Fibroblast of pulmonary artery (primary cell): ENCODE measurements around the gene ZNF625.

ENCODE experiments used
- DNase-seq: peaks from one replicate; pipeline ENCODE4 v3.0.0-alpha.2; 2010; ENCODE audit warnings: low read depth
- H3K4me3 ChIP-seq: replicated peaks from 2 replicates; pipeline ENCODE4 v1.5.1; 2011; ENCODE audit warnings: low read depth, mild to moderate bottlenecking, control low read depth, low read length, moderate library complexity
- TF ChIP-seq, protein P1 (sequence below): IDR thresholded peaks from 2 replicates; pipeline ENCODE4 v1.5.1; 2011; ENCODE audit warnings: mild to moderate bottlenecking, control low read depth, low read length, inconsistent platforms; ENCODE audit errors: missing control alignments

Gene ZNF625

DNA sequence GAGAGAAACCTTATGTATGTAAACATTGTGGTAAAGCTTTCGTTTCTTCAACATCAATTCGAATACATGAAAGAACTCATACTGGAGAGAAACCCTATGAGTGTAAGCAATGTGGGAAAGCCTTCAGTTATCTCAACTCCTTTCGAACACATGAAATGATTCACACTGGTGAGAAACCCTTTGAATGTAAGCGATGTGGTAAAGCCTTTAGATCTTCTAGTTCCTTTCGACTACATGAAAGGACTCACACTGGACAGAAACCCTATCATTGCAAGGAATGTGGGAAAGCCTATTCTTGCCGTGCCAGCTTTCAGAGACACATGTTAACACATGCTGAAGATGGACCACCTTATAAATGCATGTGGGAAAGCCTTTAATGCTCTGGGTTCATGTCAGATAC lies 31.1 kb upstream of the ZNF625 start:
- TF ChIP-seq, protein P1, sequence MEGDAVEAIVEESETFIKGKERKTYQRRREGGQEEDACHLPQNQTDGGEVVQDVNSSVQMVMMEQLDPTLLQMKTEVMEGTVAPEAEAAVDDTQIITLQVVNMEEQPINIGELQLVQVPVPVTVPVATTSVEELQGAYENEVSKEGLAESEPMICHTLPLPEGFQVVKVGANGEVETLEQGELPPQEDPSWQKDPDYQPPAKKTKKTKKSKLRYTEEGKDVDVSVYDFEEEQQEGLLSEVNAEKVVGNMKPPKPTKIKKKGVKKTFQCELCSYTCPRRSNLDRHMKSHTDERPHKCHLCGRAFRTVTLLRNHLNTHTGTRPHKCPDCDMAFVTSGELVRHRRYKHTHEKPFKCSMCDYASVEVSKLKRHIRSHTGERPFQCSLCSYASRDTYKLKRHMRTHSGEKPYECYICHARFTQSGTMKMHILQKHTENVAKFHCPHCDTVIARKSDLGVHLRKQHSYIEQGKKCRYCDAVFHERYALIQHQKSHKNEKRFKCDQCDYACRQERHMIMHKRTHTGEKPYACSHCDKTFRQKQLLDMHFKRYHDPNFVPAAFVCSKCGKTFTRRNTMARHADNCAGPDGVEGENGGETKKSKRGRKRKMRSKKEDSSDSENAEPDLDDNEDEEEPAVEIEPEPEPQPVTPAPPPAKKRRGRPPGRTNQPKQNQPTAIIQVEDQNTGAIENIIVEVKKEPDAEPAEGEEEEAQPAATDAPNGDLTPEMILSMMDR, result no peak
- H3K4me3 ChIP-seq, result no peak overlapping the region
- no peak for DNase-seq

DNA sequence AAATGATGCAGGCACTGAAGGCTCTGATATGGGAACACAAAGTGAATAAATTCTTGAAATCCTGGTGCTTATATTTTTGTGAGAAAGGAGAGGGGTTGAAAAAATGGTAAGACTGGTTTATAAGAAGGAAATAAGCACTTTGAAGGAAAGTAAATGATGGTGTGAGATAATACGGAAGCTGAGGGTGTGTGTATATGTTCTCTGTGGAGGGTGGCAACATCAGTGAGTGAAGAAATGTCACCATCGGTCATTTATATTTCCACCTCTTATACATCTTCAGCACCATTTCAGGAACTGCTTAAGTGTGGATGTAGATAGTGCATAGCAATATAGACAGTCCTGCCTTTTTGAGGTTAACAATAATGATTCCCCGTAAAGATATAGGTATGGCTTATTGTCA lies 23.8 kb upstream of the ZNF625 start:
- TF ChIP-seq, protein P1, result no peak
- DNase-seq, result no peak
- H3K4me3 ChIP-seq, result no peak overlapping the region

DNA sequence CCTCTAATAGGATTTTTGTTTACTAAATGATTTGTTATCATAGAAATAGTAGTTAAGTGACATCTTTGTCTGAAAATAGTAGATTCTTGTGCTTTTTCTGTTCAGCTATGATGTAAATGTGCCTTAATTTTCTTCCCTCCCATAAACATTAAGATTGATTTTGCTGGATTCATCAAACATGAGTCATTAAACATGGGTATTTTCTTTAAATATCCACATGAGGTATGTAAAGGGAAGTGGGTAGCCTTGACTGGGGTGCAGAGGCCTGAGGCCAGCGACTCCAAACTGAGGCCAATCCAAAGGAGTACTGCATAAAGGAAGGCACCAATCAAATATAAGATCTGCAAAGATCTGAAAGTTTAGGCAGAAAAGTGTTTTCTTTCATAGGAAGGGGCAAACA lies 10.1 kb upstream of the ZNF625 start:
- TF ChIP-seq, protein P1, result no peak
- no peak overlapping the region for H3K4me3 ChIP-seq
- DNase-seq, result no peak

DNA sequence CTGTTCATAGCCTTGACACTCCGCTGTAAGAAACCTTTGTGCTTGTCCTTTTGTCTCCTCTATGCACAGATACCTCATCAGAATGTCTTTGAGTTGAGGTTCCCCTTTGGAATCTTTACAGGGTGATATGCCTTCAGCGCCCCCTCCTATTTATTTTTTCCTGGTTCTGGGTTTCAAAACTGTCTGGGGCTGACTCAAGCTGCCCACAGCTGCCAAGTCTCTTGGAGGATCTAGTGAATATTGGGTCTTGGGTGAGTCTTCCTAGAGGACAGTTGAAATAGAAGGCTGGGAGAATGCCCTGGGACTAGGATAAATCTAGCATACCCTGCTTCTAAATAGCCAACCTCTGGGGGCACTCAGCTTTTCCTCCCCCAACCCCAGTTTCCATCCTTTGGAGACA lies 7.3 kb upstream of the ZNF625 start:
- TF ChIP-seq, protein P1, result no peak
- peak; percentile 27 for DNase-seq

DNA sequence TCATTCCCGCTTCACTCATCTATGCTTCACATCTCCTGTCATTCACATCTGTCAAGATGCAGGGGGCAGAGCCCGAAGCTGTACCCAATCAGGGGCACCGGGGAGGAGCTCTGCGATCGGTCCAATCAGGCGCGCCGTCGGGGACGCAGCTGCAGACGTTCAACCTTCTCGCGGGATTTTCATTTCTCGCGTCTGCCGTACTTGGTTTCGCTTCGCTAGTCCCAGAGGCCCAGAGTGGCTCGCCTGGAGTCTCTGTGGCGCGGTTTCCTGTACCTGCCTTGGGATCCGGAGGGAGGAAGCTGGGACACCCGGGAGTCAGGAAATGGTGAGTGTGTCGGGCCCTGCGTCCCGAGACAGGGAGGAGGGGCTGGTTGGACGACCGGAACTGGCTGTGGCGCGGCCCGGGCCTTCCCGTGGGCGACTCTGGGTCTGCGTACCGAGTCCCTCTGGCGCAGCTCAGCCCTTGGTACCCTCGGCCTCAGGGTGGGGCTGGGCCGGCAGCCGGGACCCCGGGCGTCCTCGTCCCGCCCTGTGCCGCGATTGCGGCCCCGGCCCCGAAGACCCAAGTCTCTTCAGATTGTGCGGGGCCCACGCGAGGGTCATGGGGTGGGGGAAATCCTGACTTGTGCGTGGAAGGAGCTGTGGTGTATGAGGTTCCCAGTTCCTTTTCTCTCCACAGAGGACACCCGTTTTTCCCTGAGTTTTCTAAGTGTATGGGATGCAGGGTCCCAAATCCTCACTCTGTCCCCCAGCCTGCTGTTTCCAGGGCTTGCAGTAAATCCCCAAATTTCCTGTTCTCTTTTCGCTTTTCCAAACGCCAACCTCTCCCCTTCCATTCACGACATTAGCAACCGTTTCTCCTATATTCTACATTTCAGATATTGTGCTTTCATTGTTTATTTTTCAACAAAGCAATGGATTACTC lies 6.6 kb upstream of the ZNF625 start, which contains the start of gene ZNF136:
TSS of gene ZNF136 (plus strand) at position 215 of the 925 bp plus-strand sequence. CDS start at position 323, 108 bp downstream.
- TF ChIP-seq, protein P1, result no peak
- H3K4me3 ChIP-seq, result peak within 1 kb of the TSS; percentile 87
- peak; percentile 97 for DNase-seq

More for the DNA sequence above, 7.3 kb upstream of the ZNF625 start:
- H3K4me3 ChIP-seq, result peak overlapping the region; percentile 87

DNA sequence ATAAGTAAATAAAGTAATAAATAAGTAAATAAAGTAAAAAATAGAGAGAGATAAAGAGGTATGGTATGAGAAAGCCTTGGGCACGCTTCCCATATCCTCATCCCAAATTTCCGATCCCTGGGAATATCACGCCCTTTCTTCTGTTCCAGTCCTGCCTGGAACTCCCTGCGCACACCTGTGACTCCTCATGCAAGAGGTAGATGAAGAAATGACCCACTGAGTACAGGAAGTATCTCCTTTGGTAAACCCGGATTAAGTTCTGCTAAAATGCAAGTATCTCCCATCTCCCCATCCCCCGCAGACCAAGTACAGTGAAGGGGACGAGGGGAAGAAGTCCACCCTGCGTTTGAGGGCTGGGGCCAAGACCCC lies 6.0 kb upstream of the ZNF625 start:
- no peak for DNase-seq
- peak overlapping the region; percentile 87 for H3K4me3 ChIP-seq
- TF ChIP-seq, protein P1, result no peak
